MCF 10A (cell line): ENCODE measurements around the gene ANKHD1. TPM values are rescaled to one million over a fixed set of nuclear protein-coding genes. Genes with fewer than 3 reads are reported as not detected.
"Not testable (repeated sequence)": the region's sequence is repeated elsewhere in the genome, so short reads cannot be mapped to it uniquely, and the experiment has no call there.

Experiments used
- BruUV-seq: library from RNA; stranded (reverse); fragments of 400-500 nt; replicated peaks from 2 replicates; lab custom pipeline; 2021; lab: Mats Ljungman, UMichigan
- CTCF ChIA-PET: fragments of 300-600 bp; sonication (Branson Sonifier 250); formaldehyde crosslinking; extraction: SDS; loops from one replicate; lab custom pipeline; 2021; ENCODE audit warnings: antibody characterized with exemption, inconsistent platforms; lab: Yijun Ruan, JAX
- POLR2A ChIA-PET: fragments of 300-600, 350-650 bp; sonication (Branson Sonifier 250); formaldehyde crosslinking; extraction: SDS; loops from one replicate; lab custom pipeline; 2020; ENCODE audit warnings: antibody characterized with exemption, inconsistent platforms; lab: Yijun Ruan, JAX
- DNase-seq: peaks from one replicate; pipeline ENCODE4 v3.0.0-alpha.2; 2018; ENCODE audit not compliant: unreplicated experiment
- H3K27ac Mint-ChIP-seq: one replicate; pipeline ENCODE4 v1.8.0; 2022; ENCODE audit warnings: mild to moderate bottlenecking, low read depth, mixed read lengths; ENCODE audit not compliant: unreplicated experiment
- H3K27me3 Mint-ChIP-seq: one replicate; pipeline ENCODE4 v1.8.0; 2022; ENCODE audit warnings: mixed read lengths; ENCODE audit not compliant: insufficient read depth, unreplicated experiment
- H3K36me3 Mint-ChIP-seq: one replicate; pipeline ENCODE4 v1.8.0; 2022; ENCODE audit warnings: mild to moderate bottlenecking, moderate library complexity, mixed read lengths; ENCODE audit not compliant: insufficient read depth, unreplicated experiment
- H3K4me1 Mint-ChIP-seq: one replicate; pipeline ENCODE4 v1.8.0; 2022; ENCODE audit warnings: mixed read lengths; ENCODE audit not compliant: insufficient read depth, unreplicated experiment
- H3K4me3 Mint-ChIP-seq: one replicate; pipeline ENCODE4 v1.8.0; 2022; ENCODE audit warnings: mild to moderate bottlenecking, moderate library complexity, mixed read lengths; ENCODE audit not compliant: unreplicated experiment
- H3K9me3 Mint-ChIP-seq: one replicate; pipeline ENCODE4 v1.8.0; 2022; ENCODE audit warnings: mixed read lengths; ENCODE audit not compliant: unreplicated experiment
- CTCF ChIP-seq: fragments of 200-600 bp; IDR thresholded peaks from one replicate; pipeline ENCODE4 v1.8.0; 2022; ENCODE audit warnings: antibody characterized with exemption, mild to moderate bottlenecking; ENCODE audit not compliant: unreplicated experiment
- intact Hi-C: fragments of 100-400 bp; cut with micrococcal nuclease; formaldehyde crosslinking; loops from 2 replicates; pipeline ENCODE4 v1.14.1; 2022
- total RNA-seq: library from RNA; stranded (reverse); gene quantifications from 2 replicates; pipeline ENCODE4 v1.2.3, GENCODE V29; 2022

Gene ANKHD1
- total RNA-seq, 1 experiment from 2014 or later: 146 TPM

- no peak overlapping the region for H3K4me3 Mint-ChIP-seq
- no peak for TF ChIP-seq CTCF
- peaks cover 34% of the 10 kb centered on the region for H3K36me3 Mint-ChIP-seq
- no peak for DNase-seq
- intact Hi-C loops: no loop called here
- peaks cover 5% of the 10 kb centered on the region for H3K9me3 Mint-ChIP-seq
- CTCF ChIA-PET: interaction anchor here (0.6 to 0.7 kb wide), 2 partner anchors 187 to 1347 kb away, joined by 3 to 4 read pairs; no protein-coding TSS in a partner anchor
- H3K27ac Mint-ChIP-seq: no peak overlapping the region
- peaks cover 20% of the 10 kb centered on the region for H3K4me1 Mint-ChIP-seq
- POLR2A ChIA-PET: interaction anchor here (1.3 kb wide), 1 partner anchor 215 kb away, joined by 3 read pairs; no protein-coding TSS in a partner anchor
- H3K27me3 Mint-ChIP-seq: no peaks in the 10 kb centered on the region
- no TSS peak for BruUV-seq
Measured at GRCh38 chr5:140432212-140432611, 30.6 kb downstream of the ANKHD1 start.

GRCh38 chr5:140432916-140433315, 31.3 kb downstream of the ANKHD1 start:
- H3K27ac Mint-ChIP-seq: no peak overlapping the region
- POLR2A ChIA-PET: interaction anchor here (1.3 kb wide), 2 partner anchors 27 to 214 kb away, joined by 3 read pairs; no protein-coding TSS in a partner anchor
- CTCF ChIA-PET: interaction anchor here (0.7 to 1.3 kb wide), 2 partner anchors 61 to 1347 kb away, joined by 4 read pairs; no protein-coding TSS in a partner anchor

GRCh38 chr5:140457368-140457767, 55.7 kb downstream of the ANKHD1 start:
- H3K27me3 Mint-ChIP-seq, BruUV-seq, H3K4me1 Mint-ChIP-seq, H3K4me3 Mint-ChIP-seq, POLR2A ChIA-PET, DNase-seq, H3K9me3 Mint-ChIP-seq, intact Hi-C loops, CTCF ChIA-PET, H3K27ac Mint-ChIP-seq: not testable (repeated sequence)
- peaks cover 68% of the 10 kb centered on the region for H3K36me3 Mint-ChIP-seq

More at GRCh38 chr5:140432916-140433315, 31.3 kb downstream of the ANKHD1 start:
- Mint-ChIP-seq H3K27me3 (no peaks in the 10 kb centered on the region), H3K4me3 (no peak overlapping the region), H3K36me3 (peaks cover 41% of the 10 kb centered on the region), H3K9me3 (peaks cover 5% of the 10 kb centered on the region), H3K4me1 (peaks cover 20% of the 10 kb centered on the region)
- no peak for DNase-seq
- TF ChIP-seq CTCF: no peak
- no TSS peak for BruUV-seq
- intact Hi-C loops: no loop called here

GRCh38 chr5:140466981-140467742, 65.5 kb downstream of the ANKHD1 start:
- no peaks in the 10 kb centered on the region for H3K27me3 Mint-ChIP-seq
- no peak overlapping the region for H3K4me3 Mint-ChIP-seq
- TF ChIP-seq CTCF: no peak
- CTCF ChIA-PET: interaction anchor here (0.6 kb wide), 2 partner anchors 20 to 37 kb away, joined by 3 read pairs; no protein-coding TSS in a partner anchor
- H3K9me3 Mint-ChIP-seq: no peaks in the 10 kb centered on the region
- POLR2A ChIA-PET: interaction anchor here (0.7 to 1.7 kb wide), 3 partner anchors 21 to 198 kb away, joined by 3 to 4 read pairs (median 3); partner anchors contain the start of gene ANKHD1
- H3K4me1 Mint-ChIP-seq: peaks cover 20% of the 10 kb centered on the region
- no TSS peak for BruUV-seq
- DNase-seq: no peak
- intact Hi-C loops: no loop called here
- H3K27ac Mint-ChIP-seq: peak overlapping the region; percentile 87
- H3K36me3 Mint-ChIP-seq: peaks cover 58% of the 10 kb centered on the region
